DMS53 treated with DMSO at 0.1 percent for 48 hours (cell line): ENCODE data around the gene DENND5B.

Experiments used
- DNase-seq: peaks from one replicate; lab custom pipeline; 2025; ENCODE audit not compliant: unreplicated experiment; lab: John Stamatoyannopoulos, UW

Gene DENND5B

GRCh38 chr12:31342286-31342685 lies 248.7 kb downstream of the DENND5B start:
- DNase-seq, result no peak

- no peak for DNase-seq
Measured at GRCh38 chr12:31339831-31340622, 250.9 kb downstream of the DENND5B start.

- no peak for DNase-seq
Measured at GRCh38 chr12:31337952-31338351, 253.0 kb downstream of the DENND5B start.
